GM19395 (cell line): ENCODE measurements around the gene POLE4.

ENCODE experiments used
- ATAC-seq: cut with Tn5 transposase; IDR thresholded peaks from one replicate; pipeline ENCODE4 v1.9.1; 2021; ENCODE audit warnings: mild to moderate bottlenecking, moderate library complexity; ENCODE audit not compliant: unreplicated experiment

POLE4 gene

GRCh38 chr2:74958274-74959105 is at the start of gene POLE4:
TSS of gene POLE4 (plus strand) at chr2:74958643. CDS start at chr2:74958680, 37 bp downstream.
- peak; percentile 90 for ATAC-seq

GRCh38 chr2:74908748-74909444 is 49.5 kb upstream of the POLE4 start:
- ATAC-seq, result no peak

- no peak for ATAC-seq
These were observed 48.2 kb upstream of the POLE4 start for GRCh38 chr2:74910245-74910644.

- no peak for ATAC-seq
These were observed 47.4 kb upstream of the POLE4 start for GRCh38 chr2:74911061-74911460.

GRCh38 chr2:74915743-74916142 is 42.7 kb upstream of the POLE4 start:
- ATAC-seq, result no peak

- ATAC-seq, result no peak
These were observed 42.0 kb upstream of the POLE4 start for GRCh38 chr2:74916394-74916793.

GRCh38 chr2:74917702-74918619 is 40.5 kb upstream of the POLE4 start:
- no peak for ATAC-seq

GRCh38 chr2:74919827-74920226 is 38.6 kb upstream of the POLE4 start:
- ATAC-seq, result peak; percentile 66

- ATAC-seq, result no peak
These were observed 37.2 kb upstream of the POLE4 start for GRCh38 chr2:74921236-74921736.

- ATAC-seq, result no peak
These were observed 35.7 kb upstream of the POLE4 start for GRCh38 chr2:74922592-74923227.

GRCh38 chr2:74924463-74925265 is 33.8 kb upstream of the POLE4 start:
- no peak for ATAC-seq

GRCh38 chr2:74925361-74925786 is 33.1 kb upstream of the POLE4 start:
- no peak for ATAC-seq

GRCh38 chr2:74927621-74928020 is 30.8 kb upstream of the POLE4 start:
- no peak for ATAC-seq

GRCh38 chr2:74930811-74931486 is 27.5 kb upstream of the POLE4 start:
- no peak for ATAC-seq

GRCh38 chr2:74931940-74932339 is 26.5 kb upstream of the POLE4 start:
- ATAC-seq, result no peak

GRCh38 chr2:74935975-74936391 is 22.5 kb upstream of the POLE4 start:
- no peak for ATAC-seq

GRCh38 chr2:74937221-74937880 is 21.1 kb upstream of the POLE4 start:
- ATAC-seq, result no peak

GRCh38 chr2:74938264-74938663 is 20.2 kb upstream of the POLE4 start:
- no peak for ATAC-seq
